Panc1 (cell line): ENCODE results near the gene GHRHR.

Source experiments
- POLR2AphosphoS5 ChIP-seq: IDR thresholded peaks from 2 replicates; pipeline ENCODE4 v1.6.1; 2012; ENCODE audit warnings: mild to moderate bottlenecking, low read depth, low read length, moderate library complexity
- SIN3A ChIP-seq: IDR thresholded peaks from 2 replicates; pipeline ENCODE4 v1.6.1; 2012; ENCODE audit warnings: low read depth, mild to moderate bottlenecking, low read length, moderate library complexity, borderline replicate concordance; ENCODE audit not compliant: insufficient read depth
- TF ChIP-seq, protein P1 (sequence below): fragments of 450-650 bp; IDR thresholded peaks from 2 replicates; pipeline ENCODE4 v1.5.1; 2017; ENCODE audit warnings: mild to moderate bottlenecking
- TF ChIP-seq, protein P2 (sequence below), 2 experiments: IDR thresholded peaks; 2 replicates each; pipeline ENCODE4 v1.6.1; 2011 to 2012; ENCODE audit warnings: low read depth in 2 of 2, control low read depth in 1 of 2, low read length in 1 of 2, mild to moderate bottlenecking in 1 of 2, moderate library complexity in 1 of 2; ENCODE audit not compliant: insufficient read depth in 1 of 2

DNA sequence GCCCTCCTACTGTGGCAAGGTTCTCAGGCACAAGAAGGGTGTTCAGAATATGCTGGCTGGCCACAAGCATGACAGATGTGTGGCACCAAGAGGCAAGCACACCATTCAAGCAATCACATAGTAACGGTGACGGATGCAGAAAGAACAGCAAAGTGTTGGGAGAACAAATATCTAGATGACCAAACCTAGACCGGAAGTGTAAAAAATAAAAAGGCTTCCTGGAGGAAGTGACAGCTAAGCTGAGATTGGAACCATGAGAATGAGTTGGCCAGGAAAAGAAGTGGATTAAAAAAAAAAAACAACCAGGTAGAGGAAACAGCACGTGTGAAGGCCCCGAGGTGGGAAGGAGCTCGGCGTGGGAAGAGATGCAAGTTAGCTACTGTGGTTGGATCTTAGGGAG, 22.0 kb downstream of the GHRHR start:
- TF ChIP-seq, protein P1, sequence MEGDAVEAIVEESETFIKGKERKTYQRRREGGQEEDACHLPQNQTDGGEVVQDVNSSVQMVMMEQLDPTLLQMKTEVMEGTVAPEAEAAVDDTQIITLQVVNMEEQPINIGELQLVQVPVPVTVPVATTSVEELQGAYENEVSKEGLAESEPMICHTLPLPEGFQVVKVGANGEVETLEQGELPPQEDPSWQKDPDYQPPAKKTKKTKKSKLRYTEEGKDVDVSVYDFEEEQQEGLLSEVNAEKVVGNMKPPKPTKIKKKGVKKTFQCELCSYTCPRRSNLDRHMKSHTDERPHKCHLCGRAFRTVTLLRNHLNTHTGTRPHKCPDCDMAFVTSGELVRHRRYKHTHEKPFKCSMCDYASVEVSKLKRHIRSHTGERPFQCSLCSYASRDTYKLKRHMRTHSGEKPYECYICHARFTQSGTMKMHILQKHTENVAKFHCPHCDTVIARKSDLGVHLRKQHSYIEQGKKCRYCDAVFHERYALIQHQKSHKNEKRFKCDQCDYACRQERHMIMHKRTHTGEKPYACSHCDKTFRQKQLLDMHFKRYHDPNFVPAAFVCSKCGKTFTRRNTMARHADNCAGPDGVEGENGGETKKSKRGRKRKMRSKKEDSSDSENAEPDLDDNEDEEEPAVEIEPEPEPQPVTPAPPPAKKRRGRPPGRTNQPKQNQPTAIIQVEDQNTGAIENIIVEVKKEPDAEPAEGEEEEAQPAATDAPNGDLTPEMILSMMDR, result no peak
- TF ChIP-seq POLR2AphosphoS5 (no peak), SIN3A (no peak)
- TF ChIP-seq, protein P2, sequence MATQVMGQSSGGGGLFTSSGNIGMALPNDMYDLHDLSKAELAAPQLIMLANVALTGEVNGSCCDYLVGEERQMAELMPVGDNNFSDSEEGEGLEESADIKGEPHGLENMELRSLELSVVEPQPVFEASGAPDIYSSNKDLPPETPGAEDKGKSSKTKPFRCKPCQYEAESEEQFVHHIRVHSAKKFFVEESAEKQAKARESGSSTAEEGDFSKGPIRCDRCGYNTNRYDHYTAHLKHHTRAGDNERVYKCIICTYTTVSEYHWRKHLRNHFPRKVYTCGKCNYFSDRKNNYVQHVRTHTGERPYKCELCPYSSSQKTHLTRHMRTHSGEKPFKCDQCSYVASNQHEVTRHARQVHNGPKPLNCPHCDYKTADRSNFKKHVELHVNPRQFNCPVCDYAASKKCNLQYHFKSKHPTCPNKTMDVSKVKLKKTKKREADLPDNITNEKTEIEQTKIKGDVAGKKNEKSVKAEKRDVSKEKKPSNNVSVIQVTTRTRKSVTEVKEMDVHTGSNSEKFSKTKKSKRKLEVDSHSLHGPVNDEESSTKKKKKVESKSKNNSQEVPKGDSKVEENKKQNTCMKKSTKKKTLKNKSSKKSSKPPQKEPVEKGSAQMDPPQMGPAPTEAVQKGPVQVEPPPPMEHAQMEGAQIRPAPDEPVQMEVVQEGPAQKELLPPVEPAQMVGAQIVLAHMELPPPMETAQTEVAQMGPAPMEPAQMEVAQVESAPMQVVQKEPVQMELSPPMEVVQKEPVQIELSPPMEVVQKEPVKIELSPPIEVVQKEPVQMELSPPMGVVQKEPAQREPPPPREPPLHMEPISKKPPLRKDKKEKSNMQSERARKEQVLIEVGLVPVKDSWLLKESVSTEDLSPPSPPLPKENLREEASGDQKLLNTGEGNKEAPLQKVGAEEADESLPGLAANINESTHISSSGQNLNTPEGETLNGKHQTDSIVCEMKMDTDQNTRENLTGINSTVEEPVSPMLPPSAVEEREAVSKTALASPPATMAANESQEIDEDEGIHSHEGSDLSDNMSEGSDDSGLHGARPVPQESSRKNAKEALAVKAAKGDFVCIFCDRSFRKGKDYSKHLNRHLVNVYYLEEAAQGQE (IDR thresholded peaks at IDR 0.05; ENCODE audit: insufficient read depth in 1 of 2, low read depth in 2 of 2, low read length in 1 of 2), result no peak
